AG09319 (cell line): Measurements from ENCODE around the gene SMARCA4.

ENCODE experiments used
- DNase-seq: peaks from one replicate; pipeline ENCODE4 v3.0.0-alpha.2; 2010; ENCODE audit warnings: low read depth; ENCODE audit errors: extremely low read depth
- TF ChIP-seq, protein P1 (sequence below): IDR thresholded peaks from 2 replicates; pipeline ENCODE4 v1.5.1; 2011; ENCODE audit warnings: low read depth, mild to moderate bottlenecking, inconsistent platforms, low read length, moderate library complexity

The SMARCA4 gene

DNA sequence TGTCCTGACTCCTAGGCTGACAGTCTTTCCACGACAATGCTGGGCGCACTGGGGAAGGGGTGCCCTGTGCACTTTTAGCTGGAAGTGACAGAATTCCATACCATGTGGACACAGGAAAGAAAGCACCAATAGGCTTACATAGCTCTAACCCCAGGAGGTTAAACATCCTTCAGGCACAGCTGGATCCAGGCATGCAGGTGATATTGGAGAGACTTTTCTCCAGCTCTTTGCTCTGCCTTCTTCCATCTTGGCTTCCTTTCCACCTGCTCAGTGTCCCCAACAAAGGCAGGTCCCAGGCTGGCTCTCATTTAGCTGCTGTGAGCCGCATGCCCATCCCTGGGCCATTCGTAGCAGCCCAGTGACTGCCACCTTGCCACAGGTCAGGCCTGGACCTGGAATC is 67.3 kb downstream of the SMARCA4 start:
- DNase-seq, result no peak

DNA sequence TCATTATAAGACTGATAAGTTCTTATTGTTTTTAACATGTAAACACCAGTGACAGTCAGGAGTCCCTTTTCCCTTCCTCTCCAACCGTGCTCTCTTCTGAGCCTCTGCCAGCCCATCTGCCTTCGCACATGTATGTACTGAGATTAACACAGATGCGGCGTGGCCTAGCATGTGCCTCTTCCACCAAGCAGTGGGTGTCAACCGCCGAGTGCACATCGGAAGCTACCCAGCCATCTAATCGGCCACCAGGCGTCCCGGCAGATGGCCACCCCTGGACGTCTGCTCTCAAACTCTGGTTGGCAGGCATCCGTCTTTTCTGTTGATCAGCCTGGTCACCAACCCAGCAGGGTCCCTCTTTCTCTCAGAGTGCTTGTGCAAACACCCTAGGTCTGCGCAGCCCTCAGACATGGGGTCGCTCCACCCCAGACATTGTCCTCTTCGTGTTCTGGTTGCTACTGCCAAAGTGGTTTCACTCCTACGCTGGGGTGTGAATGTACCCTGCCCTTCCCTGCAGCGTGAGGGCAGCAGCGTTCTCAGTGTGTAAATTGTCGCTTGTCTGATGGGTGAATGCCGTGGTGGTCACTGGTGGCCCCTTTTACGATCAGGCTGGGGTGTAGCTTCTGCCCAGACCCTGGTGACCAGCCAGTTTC is 70.7 kb downstream of the SMARCA4 start:
- TF ChIP-seq, protein P1, sequence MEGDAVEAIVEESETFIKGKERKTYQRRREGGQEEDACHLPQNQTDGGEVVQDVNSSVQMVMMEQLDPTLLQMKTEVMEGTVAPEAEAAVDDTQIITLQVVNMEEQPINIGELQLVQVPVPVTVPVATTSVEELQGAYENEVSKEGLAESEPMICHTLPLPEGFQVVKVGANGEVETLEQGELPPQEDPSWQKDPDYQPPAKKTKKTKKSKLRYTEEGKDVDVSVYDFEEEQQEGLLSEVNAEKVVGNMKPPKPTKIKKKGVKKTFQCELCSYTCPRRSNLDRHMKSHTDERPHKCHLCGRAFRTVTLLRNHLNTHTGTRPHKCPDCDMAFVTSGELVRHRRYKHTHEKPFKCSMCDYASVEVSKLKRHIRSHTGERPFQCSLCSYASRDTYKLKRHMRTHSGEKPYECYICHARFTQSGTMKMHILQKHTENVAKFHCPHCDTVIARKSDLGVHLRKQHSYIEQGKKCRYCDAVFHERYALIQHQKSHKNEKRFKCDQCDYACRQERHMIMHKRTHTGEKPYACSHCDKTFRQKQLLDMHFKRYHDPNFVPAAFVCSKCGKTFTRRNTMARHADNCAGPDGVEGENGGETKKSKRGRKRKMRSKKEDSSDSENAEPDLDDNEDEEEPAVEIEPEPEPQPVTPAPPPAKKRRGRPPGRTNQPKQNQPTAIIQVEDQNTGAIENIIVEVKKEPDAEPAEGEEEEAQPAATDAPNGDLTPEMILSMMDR, result no peak
- no peak for DNase-seq

More for the DNA sequence above, 67.3 kb downstream of the SMARCA4 start:
- TF ChIP-seq, protein P1, result no peak

DNA sequence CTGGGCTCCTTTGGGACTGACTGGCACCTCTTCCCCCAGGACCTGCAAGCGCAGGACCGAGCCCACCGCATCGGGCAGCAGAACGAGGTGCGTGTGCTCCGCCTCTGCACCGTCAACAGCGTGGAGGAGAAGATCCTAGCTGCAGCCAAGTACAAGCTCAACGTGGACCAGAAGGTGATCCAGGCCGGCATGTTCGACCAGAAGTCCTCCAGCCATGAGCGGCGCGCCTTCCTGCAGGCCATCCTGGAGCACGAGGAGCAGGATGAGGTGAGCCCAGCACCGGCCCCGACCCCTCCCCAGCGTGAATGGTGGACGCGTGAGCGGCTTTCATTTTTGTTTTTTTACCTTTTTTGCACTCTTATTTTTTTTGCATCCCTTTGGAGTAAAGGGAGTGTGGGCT is 72.4 kb downstream of the SMARCA4 start:
- no peak for DNase-seq
- TF ChIP-seq, protein P1, result no peak

DNA sequence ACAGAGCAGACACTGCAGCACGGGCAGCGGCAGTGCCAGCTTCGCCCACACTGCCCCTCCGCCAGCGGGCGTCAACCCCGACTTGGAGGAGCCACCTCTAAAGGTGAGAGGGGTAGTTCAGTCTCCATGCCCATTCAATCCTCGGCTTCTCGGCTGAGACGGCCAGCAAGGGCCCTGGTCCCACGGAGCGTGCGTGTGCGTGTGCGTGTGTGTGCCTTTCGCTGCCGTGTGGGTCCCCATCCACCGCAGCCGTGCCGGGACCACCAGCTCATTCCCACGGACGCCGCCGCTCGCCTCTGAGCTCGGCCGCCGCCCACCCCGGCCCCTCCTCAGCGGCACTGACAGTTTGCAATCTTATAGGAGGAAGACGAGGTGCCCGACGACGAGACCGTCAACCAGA is 72.9 kb downstream of the SMARCA4 start:
- TF ChIP-seq, protein P1, result no peak
- DNase-seq, result no peak

DNA sequence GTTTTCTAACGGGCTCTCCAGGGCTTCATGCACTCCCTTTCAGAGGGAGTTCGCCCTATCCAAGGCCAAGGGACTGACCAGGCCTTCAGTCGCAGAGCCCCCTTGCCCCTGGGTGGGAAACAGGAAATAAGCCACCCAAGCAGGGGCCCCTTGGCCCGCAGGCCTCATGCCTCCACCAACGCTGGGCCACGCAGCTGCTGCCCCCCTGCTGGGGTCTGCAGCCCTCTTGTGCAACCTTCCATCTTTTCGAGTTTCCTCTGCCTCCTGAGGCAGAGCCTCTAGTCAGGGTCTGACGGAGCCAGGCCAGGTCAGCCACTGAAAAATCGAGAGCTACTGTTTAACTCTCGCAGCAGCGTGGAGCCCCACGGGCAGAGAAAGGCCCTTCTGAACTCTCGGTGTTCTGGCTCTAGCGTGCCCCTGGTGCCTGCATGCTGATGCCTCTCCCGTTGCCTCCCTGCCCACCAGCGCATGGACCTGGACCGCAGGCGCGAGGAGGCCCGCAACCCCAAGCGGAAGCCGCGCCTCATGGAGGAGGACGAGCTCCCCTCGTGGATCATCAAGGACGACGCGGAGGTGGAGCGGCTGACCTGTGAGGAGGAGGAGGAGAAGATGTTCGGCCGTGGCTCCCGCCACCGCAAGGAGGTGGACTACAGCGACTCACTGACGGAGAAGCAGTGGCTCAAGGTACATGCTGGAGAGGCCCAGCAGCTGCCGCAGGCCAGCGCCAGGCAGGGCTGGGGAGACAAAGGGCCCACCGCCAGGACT is 73.8 kb downstream of the SMARCA4 start:
- DNase-seq, result no peak
- TF ChIP-seq, protein P1, result no peak

DNA sequence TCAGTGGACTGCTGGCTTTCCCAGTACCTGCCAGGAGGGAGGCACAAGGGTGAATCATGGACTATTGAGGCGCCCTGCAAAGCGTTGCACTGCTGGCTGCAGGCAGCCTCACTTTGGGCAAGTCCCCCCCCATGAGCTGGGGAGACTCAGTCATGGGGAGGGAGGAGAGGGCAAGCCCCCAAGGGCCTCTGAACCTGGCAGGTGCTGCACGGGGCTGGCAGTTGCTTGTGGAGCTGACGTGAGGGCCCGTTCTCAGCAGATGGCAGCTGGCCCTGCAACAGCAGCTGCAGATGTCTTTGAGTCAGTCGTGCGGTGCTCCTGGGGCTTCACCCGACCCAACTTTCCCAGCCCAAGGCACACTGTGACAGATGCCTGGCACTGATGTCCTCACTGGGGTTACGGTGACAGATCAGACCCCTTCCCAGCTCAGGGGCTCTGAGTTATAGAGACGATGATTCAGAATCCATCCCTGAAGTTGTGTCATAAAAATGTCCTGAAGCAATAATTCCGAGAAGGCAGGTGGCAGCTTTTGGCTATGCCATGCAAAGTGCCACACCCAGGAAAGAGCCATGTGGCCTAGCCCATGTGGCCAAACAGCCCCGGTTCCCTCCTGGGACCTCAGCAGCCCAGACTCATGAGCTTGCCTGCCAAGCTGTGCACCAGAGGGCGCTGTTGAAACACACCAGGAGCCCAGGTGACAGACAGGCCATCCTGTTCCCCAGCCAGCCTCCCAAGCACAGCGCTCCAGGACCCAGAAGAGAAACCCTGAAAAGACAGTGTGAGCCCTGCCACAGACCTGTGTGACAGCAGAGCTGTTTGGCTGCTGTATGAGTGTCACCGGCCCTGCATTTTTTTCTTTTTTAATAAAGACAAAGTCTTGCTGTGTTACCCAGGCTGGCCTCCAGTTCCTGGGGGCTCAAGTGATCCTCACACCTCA is 74.9 kb downstream of the SMARCA4 start:
- TF ChIP-seq, protein P1, result peak; percentile 96
- peak; percentile 57 for DNase-seq
